HG02938 (cell line): ENCODE results near the gene DLGAP1.

Experiments used
- ATAC-seq: cut with Tn5 transposase; IDR thresholded peaks from one replicate; pipeline ENCODE4 v1.9.1; 2021; ENCODE audit warnings: mild to moderate bottlenecking, moderate library complexity; ENCODE audit not compliant: unreplicated experiment

DLGAP1 gene

DNA sequence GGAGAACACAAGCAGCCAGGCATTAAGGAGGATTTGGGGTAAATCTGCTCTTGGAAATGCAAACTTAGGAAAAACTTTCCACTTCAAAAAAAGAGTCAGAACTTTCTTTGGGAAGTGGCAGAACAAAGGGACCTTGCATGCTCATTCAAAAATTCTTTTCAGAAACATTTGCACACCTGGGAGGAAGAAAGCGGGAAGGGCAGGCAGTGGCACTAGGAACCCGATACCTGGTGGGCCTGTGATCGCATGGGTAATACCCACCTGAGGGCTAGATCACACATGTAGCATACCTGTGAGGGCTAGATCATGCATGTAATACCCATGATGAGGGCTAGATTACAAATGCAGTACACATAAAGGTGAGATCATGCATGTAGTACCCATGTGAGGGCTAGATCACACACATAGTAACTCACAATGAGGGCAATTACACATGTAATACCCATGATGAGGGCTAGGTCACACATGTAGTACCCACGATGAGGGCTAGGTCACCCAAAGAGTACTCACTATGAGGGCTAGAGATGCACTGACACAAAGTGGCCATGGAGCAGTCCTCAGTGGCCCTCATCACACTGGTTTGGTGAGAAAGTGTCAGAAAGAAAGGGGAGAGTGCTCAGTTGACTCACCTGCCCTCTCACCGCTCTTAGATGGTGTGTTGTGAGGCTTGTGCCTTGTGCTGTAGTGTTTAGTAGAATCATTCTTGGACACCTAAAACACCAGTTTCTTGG is 212.5 kb downstream of the DLGAP1 start:
- no peak for ATAC-seq

DNA sequence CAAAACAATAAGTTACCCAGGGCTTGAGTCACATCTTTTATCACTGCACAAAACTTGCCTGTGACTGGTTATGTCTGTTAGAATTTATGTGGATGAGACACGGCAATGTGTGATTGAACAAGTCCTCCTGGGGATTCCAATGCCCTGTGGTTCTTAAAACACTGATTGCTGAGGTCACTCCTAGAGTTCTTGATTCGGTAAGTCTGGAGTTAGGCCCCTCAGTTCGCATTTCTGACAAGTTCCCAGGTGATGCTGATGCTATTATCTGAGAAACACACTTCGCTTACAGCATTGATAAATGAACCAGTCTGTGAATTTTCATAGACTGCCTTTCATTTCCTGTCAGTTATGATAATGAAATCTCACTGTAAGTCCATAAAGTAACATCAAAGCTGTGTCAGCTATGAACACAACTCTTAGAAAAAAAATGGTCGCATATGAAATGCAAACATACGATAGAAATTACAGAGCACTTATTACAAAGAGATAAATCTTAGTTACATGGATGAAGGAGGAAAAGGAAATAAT is 214.0 kb downstream of the DLGAP1 start:
- no peak for ATAC-seq

DNA sequence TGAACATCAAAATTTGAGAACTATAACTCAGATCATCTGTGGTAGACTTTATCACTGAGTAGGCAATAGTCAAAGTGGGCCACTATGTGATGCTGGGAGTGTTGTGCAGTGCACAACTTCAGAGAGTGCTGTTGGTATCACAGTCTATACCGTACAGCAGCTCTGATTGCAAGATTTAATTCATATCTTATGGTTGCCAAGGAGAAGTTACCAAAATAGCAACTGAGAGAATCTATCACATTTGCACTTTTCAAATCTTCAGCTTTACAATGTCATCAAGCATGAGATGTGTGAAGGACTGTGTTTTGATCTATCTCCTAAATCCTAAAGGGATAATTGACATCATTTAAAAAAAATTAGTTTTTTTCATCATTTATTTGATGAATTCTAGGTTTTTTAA is 216.1 kb downstream of the DLGAP1 start:
- no peak for ATAC-seq

DNA sequence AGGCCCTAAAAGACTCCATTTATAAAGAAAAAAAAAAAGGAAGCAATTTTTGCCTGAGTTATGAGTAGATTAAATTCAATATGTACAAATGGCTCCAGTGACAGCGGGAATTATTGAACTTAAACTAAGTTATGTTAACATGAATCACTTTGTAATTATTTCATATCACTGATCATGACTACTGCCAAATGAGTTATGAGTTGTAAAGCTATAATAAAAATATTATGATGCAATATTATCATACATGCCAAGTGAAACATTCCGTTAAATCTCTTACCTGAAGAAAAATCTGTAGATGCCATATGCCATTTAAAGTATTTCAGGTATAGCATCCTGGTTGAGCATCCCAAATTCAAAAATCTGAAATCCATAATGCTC is 217.5 kb downstream of the DLGAP1 start:
- no peak for ATAC-seq

DNA sequence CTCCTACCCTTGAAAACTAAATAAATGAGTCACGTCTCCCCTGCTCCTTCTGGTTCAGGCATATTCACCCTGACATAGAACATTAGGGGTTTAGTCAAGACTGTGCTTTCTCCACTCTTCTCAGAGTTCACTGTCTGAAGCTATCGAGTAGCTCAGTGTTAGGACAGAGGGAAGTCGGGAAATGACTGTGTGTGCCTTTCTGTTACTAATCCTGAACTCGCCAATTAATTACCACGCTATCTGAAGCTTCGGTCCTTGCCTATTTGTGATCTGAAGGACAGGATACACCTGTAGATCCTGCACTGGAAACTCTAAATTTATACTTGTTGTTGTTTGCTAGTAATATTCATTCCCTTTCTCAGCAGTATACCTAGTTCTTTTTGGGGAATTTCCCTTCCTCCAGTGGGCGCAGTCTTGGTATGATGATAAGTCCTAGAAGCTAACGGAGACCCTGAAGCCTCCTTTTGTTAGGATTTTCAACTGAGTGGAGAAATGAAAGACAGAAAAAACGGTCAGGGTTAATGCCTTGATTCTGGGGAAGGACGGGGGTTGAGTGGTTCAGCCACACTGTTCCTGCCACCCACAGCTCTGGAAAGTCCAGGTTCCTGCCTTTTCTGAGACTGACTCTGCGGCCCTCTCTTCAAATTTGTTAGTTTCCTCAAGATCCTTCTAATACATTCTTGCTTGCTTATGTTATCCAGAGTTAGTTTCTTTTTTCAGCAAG is 218.0 kb downstream of the DLGAP1 start:
- ATAC-seq = no peak

DNA sequence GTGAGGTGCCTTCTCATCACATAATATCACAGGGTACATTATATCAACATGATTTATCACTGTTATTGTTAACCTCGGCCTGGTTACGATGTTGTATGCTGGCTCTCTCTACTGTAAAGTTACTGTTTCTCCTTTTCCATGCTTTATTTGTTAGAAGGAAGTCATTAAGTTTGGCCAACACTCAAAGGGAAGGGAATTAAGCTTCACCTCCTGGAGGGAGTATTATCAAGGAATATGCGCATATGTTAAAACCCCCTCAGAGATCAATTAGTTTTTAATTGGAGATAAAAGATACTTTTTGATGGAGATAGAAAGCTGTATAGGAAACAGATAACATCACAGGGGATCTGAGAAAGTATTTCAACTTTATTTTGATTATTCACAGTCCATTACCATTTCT is 221.6 kb downstream of the DLGAP1 start:
- ATAC-seq = no peak

DNA sequence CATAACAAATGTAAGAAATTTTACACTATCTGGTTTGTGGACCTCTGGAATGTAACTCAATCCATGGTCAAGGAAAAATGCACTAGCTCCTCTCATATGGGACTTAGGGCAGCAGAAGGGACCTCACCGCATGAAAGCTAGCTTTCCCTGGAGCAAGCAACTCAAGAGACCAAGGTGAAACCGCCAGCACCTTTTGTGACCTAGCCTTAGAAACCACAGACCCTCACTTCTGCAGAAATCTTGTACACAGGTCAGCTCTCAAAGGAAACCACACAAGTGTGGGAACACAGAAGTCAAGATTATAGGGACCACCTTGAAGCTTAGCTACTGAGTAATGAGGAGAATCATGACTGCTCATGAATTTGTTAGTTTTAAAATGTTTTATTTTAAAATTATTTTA is 222.5 kb downstream of the DLGAP1 start:
- no peak for ATAC-seq

DNA sequence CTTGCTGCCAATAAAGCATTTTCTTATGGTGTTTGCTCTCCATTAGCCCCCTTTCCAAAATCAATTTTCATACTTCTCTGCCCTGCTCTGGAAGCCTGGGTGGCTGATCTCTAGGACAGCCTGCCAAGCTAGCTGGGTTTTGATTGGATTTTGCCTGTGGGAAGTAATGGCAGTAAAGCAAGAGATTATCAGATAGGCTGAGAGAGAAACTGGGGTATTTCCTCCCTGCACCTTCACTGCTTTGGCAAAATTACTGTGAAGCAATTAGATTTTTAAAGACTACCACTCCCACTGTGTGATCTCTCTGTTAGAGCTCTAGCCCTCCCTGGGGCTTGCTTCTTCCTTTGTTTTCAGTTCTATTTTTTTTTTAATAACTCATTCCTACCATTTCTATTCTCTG is 223.8 kb downstream of the DLGAP1 start:
- no peak for ATAC-seq

DNA sequence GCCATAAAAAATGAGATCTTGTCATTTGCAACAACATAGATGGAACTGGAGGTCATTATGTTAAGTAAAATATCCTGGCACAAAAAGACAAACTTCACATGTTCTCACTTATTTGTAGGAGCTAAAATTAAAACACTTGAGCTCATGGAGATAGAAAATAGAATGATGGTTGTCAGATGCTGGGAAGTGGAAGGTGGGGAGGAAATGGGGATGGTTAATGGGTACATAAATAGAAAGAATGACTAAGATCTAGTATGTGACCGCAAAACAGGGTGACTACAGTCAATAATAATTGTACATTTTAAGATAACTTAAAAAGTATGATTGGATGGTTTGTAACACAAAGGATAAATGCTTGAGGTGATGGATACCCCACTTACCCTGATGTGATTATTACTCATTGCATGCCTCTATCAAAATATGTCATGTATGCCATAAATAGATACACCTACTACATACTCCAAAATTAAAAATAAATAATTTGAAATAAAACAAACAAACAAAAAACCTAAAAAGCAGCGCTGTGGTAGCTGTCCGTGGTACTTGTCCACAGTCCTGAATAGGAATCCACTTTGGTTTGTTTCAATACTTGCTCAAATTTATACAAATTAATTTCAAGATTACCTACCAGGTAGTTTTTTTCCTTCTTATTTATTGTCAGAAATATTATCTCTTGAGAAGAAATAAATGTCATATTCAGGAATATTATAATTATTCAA is 224.5 kb downstream of the DLGAP1 start:
- ATAC-seq = no peak

DNA sequence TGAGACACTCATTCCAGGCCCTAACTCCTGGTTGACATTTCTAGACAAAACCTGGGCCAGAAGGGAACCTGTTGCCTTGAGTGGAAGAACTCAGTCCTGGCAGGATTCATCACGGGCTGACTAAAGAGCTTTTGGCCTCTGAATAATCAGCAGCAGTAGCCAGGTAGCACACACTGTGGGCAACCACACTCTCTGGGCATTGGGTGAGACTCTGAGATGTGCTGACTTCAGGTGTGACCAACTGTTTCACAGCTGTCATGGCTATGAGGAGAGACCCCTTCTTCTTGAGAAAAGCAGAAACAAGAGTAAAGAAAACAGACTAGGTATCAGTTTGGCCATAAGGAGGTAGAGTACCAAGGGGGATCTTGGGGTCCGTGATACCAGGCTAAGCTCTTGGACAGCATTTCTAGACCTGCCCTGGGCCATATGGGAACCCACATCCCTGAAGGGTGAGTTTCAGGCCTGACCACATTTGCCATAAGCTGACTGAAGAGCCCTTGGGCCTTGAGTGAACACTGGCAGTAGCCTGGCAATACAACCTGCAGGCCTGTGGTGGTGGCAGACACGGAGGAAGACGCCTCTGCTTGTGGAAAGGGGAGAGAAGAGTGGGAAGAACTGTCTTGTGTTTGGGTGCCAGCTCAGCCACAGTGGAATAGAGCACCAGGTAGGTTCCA is 230.9 kb downstream of the DLGAP1 start:
- ATAC-seq = no peak

DNA sequence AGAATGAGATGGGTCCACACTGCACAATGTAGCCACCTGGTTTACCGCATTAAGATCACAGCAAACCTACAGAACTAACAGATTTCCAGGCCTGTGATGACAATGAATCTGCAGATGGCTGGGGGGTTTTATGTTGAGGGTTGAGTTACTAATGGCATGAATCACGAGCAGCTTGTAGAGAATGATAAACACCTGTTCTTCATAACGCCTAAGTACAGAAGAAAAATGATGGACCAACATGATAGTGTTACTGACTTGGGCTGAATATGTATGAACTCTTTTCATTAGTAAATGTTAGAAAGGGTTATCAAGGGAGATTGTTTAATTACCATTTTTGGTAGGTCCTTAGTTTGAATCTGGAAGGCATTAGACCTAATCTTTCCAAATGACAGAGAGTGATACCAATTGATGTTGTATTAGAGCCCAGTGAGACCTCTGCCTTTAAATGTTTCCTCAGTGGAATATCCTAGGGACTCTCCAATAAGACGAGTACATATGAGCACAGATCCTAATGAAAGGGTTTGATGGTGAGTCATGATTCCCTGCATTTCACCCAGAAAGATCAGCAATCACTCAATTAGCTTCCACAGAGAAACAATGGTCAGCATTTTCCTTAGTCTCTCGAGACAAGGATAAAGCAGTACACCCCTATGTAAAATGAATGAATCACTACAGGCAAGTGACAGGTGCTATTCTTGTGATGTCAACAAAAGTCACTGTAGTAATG is 243.8 kb downstream of the DLGAP1 start:
- ATAC-seq = no peak

DNA sequence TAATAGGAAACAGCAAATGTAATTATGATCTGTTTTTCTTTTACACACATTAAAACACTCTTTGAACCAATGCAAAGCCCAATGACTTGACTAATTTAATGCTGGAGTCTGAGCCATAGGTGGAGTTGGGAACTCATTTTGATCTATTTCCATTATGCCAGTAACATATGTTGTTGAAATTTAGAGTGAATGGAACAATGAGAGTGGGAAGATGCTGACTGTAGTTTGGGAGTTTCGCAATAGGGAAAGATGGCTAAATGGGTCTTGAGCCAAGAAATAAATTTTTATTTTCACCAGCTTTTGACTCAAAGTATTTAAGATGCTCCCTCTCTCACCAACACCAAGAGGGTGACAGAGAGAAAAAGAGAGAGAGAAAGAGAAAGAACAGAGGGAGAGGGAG is 246.7 kb downstream of the DLGAP1 start:
- no peak for ATAC-seq

DNA sequence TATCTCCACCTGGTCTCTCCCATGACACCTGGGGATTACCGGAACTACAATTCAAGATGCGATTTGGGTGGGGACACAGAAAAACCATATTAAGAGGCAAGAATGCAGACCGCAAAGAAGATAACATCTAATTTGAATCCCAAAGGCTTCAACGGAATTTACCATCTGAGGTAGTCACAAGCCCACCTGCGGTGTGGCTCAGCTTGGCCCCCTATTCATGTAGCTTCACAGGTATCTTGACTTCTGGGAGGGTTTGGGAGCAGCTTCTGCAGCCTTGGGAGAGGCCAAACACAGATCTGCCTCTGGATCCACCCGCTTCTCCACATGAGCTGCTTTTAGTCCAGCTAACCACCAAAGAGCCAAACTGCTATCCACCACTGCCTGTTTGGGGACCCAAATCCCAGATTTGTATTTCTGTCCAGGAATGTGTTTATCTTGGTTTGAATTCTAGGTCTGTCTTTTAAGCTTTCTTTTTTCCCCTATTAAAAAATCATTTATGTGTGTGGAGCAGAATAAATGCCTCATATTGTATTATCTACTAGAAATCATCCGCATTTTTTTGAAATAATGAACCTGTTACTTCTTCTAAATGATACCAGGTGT is 247.6 kb downstream of the DLGAP1 start:
- no peak for ATAC-seq

DNA sequence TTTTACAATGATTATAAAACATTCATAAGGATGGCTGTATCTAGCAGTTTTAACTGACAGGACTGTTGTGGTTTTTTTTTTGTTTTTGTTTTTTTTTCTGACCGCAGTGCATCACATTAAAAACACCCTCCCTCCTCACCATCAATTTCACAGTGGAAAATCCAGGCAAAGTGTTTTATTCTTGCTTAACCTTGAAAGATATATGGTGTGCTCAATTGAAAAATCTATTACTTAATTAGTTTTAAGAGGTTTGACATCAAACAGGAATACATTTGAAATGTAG is 250.7 kb downstream of the DLGAP1 start:
- ATAC-seq = no peak

DNA sequence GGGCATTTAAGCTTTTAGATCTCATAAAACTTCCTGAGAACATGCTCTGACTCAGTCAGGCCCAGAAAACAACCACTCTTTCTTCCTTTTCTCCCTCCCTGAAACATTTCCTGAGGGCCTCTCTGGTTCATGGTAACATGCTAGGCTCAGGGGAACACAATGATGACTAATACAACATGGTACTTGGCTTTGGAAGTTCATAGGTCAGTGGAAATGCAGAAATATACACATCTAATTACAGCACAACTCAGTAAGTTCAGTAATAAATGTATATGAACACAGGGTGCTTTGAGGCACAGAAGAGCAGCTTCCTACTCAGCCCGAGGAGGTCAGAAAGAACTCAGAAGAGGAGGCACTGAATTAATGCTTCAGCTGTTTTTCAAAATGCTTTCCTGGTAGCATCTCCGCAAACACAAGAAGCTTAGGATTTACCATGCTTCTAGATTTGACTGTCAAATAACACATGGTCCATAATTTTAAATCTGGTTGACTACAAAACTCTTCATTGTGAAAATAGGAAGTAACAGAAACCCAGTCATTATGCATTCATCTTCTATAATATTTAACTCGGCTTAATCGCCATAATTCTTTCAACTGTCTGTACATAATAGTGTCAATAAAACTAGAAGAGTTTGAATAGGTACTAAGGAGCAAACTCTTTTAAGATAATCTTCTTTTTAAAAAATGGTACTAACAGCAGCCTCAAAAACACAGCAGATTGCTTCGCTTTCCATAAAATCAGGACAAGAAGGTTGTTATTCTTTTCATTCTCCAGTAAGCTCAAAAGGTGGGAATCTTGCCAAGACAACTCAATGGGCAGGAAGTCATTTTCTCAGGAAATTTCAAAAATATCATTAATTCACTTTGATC is 251.3 kb downstream of the DLGAP1 start:
- ATAC-seq = no peak

DNA sequence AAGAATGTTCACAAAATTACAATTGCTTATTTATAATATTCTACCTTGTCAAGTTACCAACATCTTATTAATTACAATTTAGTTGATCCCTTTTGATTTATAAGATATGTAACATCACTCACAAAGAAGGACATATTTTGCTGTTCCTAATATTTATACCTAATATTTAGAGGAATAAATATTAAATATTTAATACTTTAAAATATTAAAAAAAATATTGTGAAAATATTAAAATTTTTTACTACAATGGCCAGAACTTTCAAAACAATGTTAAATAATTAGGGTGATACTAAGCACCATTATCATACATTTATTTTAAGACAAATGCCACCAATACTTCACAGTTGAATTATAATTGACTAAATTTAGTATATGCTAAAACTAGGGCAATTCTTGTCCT is 254.7 kb downstream of the DLGAP1 start:
- no peak for ATAC-seq

DNA sequence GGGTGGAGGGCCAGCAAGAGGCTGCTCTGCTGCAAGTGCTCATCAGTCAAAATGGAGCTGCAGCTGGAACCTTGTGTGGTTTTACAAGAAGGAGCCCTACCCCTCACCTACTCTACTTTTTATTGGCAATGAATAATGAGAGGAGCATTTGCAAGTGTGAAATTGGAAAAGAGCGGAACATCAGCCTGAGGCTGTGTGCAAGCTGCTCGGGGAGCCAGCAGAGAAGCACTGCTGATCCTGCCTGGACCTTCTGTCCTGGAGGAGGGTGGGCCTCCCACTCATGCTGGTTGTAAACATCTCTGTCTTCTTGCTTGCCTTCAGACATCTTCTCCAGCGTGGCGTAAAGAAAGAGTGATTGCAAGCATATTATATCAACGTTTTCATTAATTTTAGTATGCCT is 256.2 kb downstream of the DLGAP1 start:
- ATAC-seq = no peak

DNA sequence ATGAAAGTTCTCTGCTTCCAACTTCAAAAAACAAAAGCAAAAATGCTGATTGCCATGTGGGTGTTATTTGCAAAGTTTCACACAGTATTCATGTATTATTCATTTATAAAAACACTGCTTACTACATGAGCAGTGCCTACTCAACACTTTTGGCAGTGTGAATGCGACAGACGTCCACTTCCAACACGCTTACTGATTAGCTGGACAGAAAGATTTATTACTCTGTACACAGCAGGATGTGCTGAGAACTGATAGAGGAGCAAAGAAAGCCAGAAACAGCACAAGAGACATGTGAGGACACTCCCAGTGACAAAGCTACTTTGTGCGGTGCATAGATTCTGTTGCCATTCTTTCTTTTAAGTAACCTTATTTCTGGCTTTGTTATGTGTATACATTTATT is 258.8 kb downstream of the DLGAP1 start:
- no peak for ATAC-seq

DNA sequence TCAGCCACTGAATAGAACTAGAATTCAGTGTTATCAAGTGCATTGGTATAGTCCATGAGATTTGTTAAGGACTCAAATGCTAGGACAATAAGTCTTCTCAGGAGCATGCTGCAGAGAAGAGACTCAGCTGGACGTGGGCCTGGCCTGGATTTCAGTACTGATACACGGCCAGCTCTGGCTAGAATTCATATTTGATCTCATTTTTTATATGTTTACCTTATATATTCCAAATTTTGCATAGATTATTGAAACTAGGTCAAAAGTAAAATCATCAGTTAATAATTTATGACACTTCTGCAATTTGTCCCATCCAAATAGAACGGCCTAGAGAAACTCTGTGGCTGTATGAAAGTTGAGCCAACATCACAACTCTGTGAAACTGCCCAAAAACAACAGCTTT is 262.0 kb downstream of the DLGAP1 start:
- no peak for ATAC-seq
